Right atrium auricular region (tissue), 2 donors: Measurements from ENCODE around the gene CYB5B. TPM values are rescaled to one million over a fixed set of nuclear protein-coding genes. Genes with fewer than 3 reads are reported as not detected.

ENCODE experiments used
- DNase-seq: peaks from one replicate; pipeline ENCODE4 v3.0.0-alpha.2; 2019; ENCODE audit warnings: low spot score
- H3K27ac ChIP-seq, 2 donors: fragments of 200-600 bp; sonication (generic); 1 replicate in 1 of 2; 2 replicates in 1 of 2; pipeline ENCODE4 v1.5.1; 2016 to 2019
- H3K27me3 ChIP-seq, 2 donors: fragments of 200-600 bp; sonication (generic); one replicate each; pipeline versions ENCODE4 v1.5.1 to v1.6.0; 2017 to 2019
- H3K36me3 ChIP-seq: fragments of 200-600 bp; sonication (generic); one replicate; pipeline ENCODE4 v1.5.1; 2016
- H3K4me1 ChIP-seq, 2 donors: fragments of 200-600 bp; sonication (generic); one replicate each; pipeline versions ENCODE4 v1.5.1 to v1.6.0; 2017 to 2019
- H3K4me3 ChIP-seq, 2 donors: fragments of 200-600 bp; sonication (generic); 1 replicate in 1 of 2; 2 replicates in 1 of 2; pipeline ENCODE4 v1.5.1; 2017 to 2019; ENCODE audit warnings: mild to moderate bottlenecking in 1 of 2, moderate library complexity in 1 of 2
- H3K9me3 ChIP-seq, 2 donors: fragments of 200-600 bp; sonication (generic); one replicate each; pipeline ENCODE4 v1.5.1; 2019
- total RNA-seq, 2 donors: library from RNA; depleted of rRNA; stranded (reverse); fragments of >200 nt; gene quantifications; one replicate each; pipeline ENCODE4 v1.1.0, GENCODE V29; 2016
- TF ChIP-seq, protein P1 (sequence below), 2 donors: fragments of 200-600 bp; sonication (generic); IDR thresholded peaks; one replicate each; pipeline ENCODE4 v1.5.1; 2019; ENCODE audit warnings: antibody characterized with exemption in 2 of 2

Gene CYB5B
- total RNA-seq, 2 donors from 2014 or later, result 29.4 to 31.9 TPM

GRCh38 chr16:69509125-69509524, 84.7 kb downstream of the CYB5B start:
- no peaks in the 10 kb centered on the region for H3K27me3 ChIP-seq
- TF ChIP-seq, protein P1, sequence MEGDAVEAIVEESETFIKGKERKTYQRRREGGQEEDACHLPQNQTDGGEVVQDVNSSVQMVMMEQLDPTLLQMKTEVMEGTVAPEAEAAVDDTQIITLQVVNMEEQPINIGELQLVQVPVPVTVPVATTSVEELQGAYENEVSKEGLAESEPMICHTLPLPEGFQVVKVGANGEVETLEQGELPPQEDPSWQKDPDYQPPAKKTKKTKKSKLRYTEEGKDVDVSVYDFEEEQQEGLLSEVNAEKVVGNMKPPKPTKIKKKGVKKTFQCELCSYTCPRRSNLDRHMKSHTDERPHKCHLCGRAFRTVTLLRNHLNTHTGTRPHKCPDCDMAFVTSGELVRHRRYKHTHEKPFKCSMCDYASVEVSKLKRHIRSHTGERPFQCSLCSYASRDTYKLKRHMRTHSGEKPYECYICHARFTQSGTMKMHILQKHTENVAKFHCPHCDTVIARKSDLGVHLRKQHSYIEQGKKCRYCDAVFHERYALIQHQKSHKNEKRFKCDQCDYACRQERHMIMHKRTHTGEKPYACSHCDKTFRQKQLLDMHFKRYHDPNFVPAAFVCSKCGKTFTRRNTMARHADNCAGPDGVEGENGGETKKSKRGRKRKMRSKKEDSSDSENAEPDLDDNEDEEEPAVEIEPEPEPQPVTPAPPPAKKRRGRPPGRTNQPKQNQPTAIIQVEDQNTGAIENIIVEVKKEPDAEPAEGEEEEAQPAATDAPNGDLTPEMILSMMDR (IDR thresholded peaks at IDR 0.05), result no peak
- no peaks in the 10 kb centered on the region for H3K4me1 ChIP-seq

GRCh38 chr16:69511651-69512050, 87.2 kb downstream of the CYB5B start:
- Histone ChIP-seq H3K4me1 (no peaks in the 10 kb centered on the region), H3K36me3 (no peaks in the 10 kb centered on the region), H3K27me3 (no peaks in the 10 kb centered on the region), H3K9me3 (no peaks in the 10 kb centered on the region), H3K4me3 (no peak overlapping the region), H3K27ac (no peak overlapping the region)
- no peak for DNase-seq
- TF ChIP-seq, protein P1 (IDR thresholded peaks at IDR 0.05), result no peak

More at GRCh38 chr16:69509125-69509524, 84.7 kb downstream of the CYB5B start:
- Histone ChIP-seq H3K36me3 (no peaks in the 10 kb centered on the region), H3K9me3 (no peaks in the 10 kb centered on the region), H3K27ac (no peak overlapping the region), H3K4me3 (no peak overlapping the region)
- DNase-seq, result no peak

- Histone ChIP-seq H3K4me3 (no peak overlapping the region), H3K27ac (no peak overlapping the region), H3K4me1 (no peaks in the 10 kb centered on the region), H3K27me3 (no peaks in the 10 kb centered on the region), H3K9me3 (no peaks in the 10 kb centered on the region), H3K36me3 (no peaks in the 10 kb centered on the region)
- TF ChIP-seq, protein P1 (IDR thresholded peaks at IDR 0.05), result no peak
- no peak for DNase-seq
These were observed 89.0 kb downstream of the CYB5B start for GRCh38 chr16:69513180-69513966.

- Histone ChIP-seq H3K36me3 (no peaks in the 10 kb centered on the region), H3K27me3 (no peaks in the 10 kb centered on the region), H3K4me1 (no peaks in the 10 kb centered on the region), H3K27ac (no peak overlapping the region), H3K4me3 (no peak overlapping the region), H3K9me3 (no peaks in the 10 kb centered on the region)
- TF ChIP-seq, protein P1 (IDR thresholded peaks at IDR 0.05), result no peak
- DNase-seq, result no peak
These were observed 89.9 kb downstream of the CYB5B start for GRCh38 chr16:69514356-69514755.

Other genes with a start within 250 kb of the CYB5B start
- gene SNTB2, start 237.5 kb upstream of the CYB5B start, total RNA-seq, result 10 to 100 TPM; 12.3 to 35.1 TPM
- gene VPS4A, start 113.3 kb upstream of the CYB5B start, total RNA-seq, result 10 to 100 TPM; 25.4 to 36.4 TPM
- gene PDF, start 94.0 kb upstream of the CYB5B start, total RNA-seq, result 10 to 100 TPM; 11.8 to 12.8 TPM
- gene COG8, start 85.1 kb upstream of the CYB5B start, total RNA-seq, result 10 to 100 TPM; 24.4 to 31.8 TPM
- 1 to 10 TPM; 5.9 to 6.6 TPM for gene NIP7, start 84.8 kb upstream of the CYB5B start, total RNA-seq
- not detected for gene TMED6, start 72.8 kb upstream of the CYB5B start, total RNA-seq
- 10 to 100 TPM; 17.1 to 19.2 TPM for gene TERF2, start 38.6 kb upstream of the CYB5B start, total RNA-seq
- gene NFAT5, start 141.3 kb downstream of the CYB5B start, total RNA-seq, result 10 to 100 TPM; 16.4 to 22.6 TPM